Keratinocyte (primary cell): ENCODE results near the gene MGMT. TPM values are rescaled to one million over a fixed set of nuclear protein-coding genes. Genes with fewer than 3 reads are reported as not detected.

Source experiments
- DNase-seq: peaks from one replicate; pipeline ENCODE4 v3.0.0-alpha.2; 2011; ENCODE audit warnings: low read depth, missing footprints, low spot score
- FAIRE-seq: peaks from 2 replicates; lab custom pipeline; 2011; peaks lifted over from hg19 to GRCh38; lab: Jason Lieb, UNC
- H2AFZ ChIP-seq: 2 replicates; pipeline ENCODE4 v1.6.0; 2012; ENCODE audit warnings: low read length, control low read depth, inconsistent platforms; ENCODE audit not compliant: control insufficient read depth
- H3K27ac ChIP-seq: 2 replicates; pipeline ENCODE4 v1.5.1; 2011; ENCODE audit warnings: low read length; ENCODE audit not compliant: control insufficient read depth, insufficient read depth
- H3K27me3 ChIP-seq: 3 replicates; pipeline ENCODE4 v1.6.0; 2011; ENCODE audit warnings: low read length; ENCODE audit not compliant: control insufficient read depth, insufficient read depth; ENCODE audit errors: extremely low read depth
- H3K36me3 ChIP-seq, 2 experiments: 2 replicates in 1 of 2; 3 replicates in 1 of 2; pipeline ENCODE4 v1.5.1; 2011; ENCODE audit warnings: low read length in 2 of 2, mild to moderate bottlenecking in 1 of 2; ENCODE audit not compliant: control insufficient read depth in 2 of 2, insufficient read depth in 2 of 2; ENCODE audit errors: extremely low read depth in 1 of 2
- H3K4me1 ChIP-seq: 3 replicates; pipeline ENCODE4 v1.5.1; 2011; ENCODE audit warnings: low read length; ENCODE audit not compliant: control insufficient read depth, insufficient read depth; ENCODE audit errors: extremely low read depth
- H3K4me2 ChIP-seq: 3 replicates; pipeline ENCODE4 v1.6.0; 2011; ENCODE audit warnings: low read depth, low read length; ENCODE audit not compliant: control insufficient read depth, insufficient read depth; ENCODE audit errors: extremely low read depth
- H3K4me3 ChIP-seq, 3 experiments: fragments of 200-600 bp in 1 of 3; sonication (generic) in 1 of 3; 2 replicates in 2 of 3; 3 replicates in 1 of 3; pipeline ENCODE4 v1.5.1; 2011 to 2016; ENCODE audit warnings: low read length in 3 of 3, mild to moderate bottlenecking in 3 of 3, control low read depth in 2 of 3, inconsistent platforms in 1 of 3, low read depth in 1 of 3, mixed read lengths in 1 of 3, mixed run types in 1 of 3, moderate library complexity in 1 of 3; ENCODE audit not compliant: control insufficient read depth in 2 of 3, insufficient read depth in 2 of 3; ENCODE audit errors: extremely low read depth in 1 of 3
- H3K79me2 ChIP-seq: 2 replicates; pipeline ENCODE4 v1.6.0; 2012; ENCODE audit warnings: low read length; ENCODE audit not compliant: control insufficient read depth, insufficient read depth
- H3K9ac ChIP-seq: 3 replicates; pipeline ENCODE4 v1.6.0; 2011; ENCODE audit warnings: low read length; ENCODE audit not compliant: control insufficient read depth, insufficient read depth; ENCODE audit errors: extremely low read depth
- H3K9me1 ChIP-seq: 3 replicates; pipeline ENCODE4 v1.6.0; 2011; ENCODE audit warnings: low read length; ENCODE audit not compliant: control insufficient read depth, insufficient read depth; ENCODE audit errors: extremely low read depth
- H3K9me3 ChIP-seq: 2 replicates; pipeline ENCODE4 v1.5.1; 2012; ENCODE audit warnings: low read depth, low read length; ENCODE audit not compliant: control insufficient read depth
- H4K20me1 ChIP-seq: 3 replicates; pipeline ENCODE4 v1.6.0; 2011; ENCODE audit warnings: low read length; ENCODE audit not compliant: control insufficient read depth, insufficient read depth; ENCODE audit errors: extremely low read depth
- EZH2 ChIP-seq: IDR thresholded peaks from one replicate; pipeline ENCODE4 v1.6.1; 2012; ENCODE audit warnings: inconsistent platforms, mild to moderate bottlenecking, low read length, moderate library complexity
- dilution Hi-C: fragments of 300-500 bp; cut with MboI; formaldehyde crosslinking; loops from one replicate; pipeline ENCODE4 v1.7.0; 2020; ENCODE audit warnings: low sequenced_read_pairs; ENCODE audit not compliant: extremely low pct_ligation_motif_present
- polyA plus RNA-seq, 5 experiments: library from polyadenylated mRNA; depleted of rRNA in 3 of 5; stranded (reverse) in 3 of 5; stranded (forward) in 1 of 5; unstranded in 1 of 5; fragments of >200 nt; gene quantifications; 1 replicate in 1 of 5; 2 replicates in 3 of 5; 3 replicates in 1 of 5; pipeline versions ENCODE4 v1.2.1 to v1.2.3, GENCODE V29; 2011 to 2012; ENCODE audit warnings: missing spikeins in 2 of 5, low read depth in 1 of 5, low replicate concordance in 1 of 5
- TF ChIP-seq, protein P1 (sequence below), 3 experiments: IDR thresholded peaks in 1 of 3; conservative IDR thresholded peaks in 1 of 3; optimal IDR thresholded peaks in 1 of 3; 2 replicates in 2 of 3; 3 replicates in 1 of 3; pipeline versions ENCODE3 to v1.5.1; 2011; ENCODE audit warnings: low read length in 3 of 3, mild to moderate bottlenecking in 3 of 3, moderate library complexity in 2 of 3, control low read depth in 1 of 3, inconsistent platforms in 1 of 3; ENCODE audit not compliant: insufficient read depth in 2 of 3; ENCODE audit errors: extremely low read depth in 1 of 3

Gene MGMT
- polyA plus RNA-seq, 1 donor (not counting 4 experiments of a cell fraction or from before 2014, with no cell fraction given), result 15.2 TPM

DNA sequence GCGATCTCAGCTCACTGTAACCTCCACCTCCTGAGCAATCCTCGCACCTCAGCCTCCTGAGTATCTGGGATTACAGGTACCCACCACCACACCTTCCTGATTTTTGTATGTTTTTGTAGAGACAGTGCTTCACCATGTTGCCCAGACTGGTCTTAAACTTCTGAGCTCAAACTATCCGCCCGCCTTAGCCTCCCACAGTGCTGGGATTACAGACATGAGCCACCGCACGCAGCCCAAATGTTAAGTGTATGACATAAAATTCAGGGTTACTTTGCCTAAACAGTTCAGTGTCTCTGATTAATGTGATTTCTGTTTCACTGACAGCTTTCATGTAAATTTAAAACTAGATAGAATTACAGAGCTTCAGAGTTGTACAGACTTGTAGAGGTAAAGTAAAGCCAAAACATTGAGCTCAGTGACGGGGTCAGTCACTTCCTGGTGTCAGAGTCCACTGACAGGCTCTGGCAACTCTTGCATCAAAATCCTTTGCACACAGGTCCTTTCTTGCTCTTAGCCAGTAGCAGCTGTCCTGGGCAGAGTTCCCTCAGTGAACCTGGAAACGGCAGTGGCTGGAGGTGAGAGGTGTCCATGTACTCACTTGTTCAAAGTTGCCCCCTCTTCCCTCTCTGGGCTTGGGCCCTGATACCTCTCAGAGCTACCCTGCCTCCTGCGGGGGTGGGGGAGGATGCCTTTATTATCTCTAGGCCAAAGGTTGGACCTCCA, 33.7 kb downstream of the MGMT start:
- no peaks in the 10 kb centered on the region for H3K9me1 ChIP-seq
- H3K9me3 ChIP-seq, result no peaks in the 10 kb centered on the region
- no peak overlapping the region for H3K4me3 ChIP-seq
- no peak for FAIRE-seq
- DNase-seq, result no peak
- dilution Hi-C loops, result no loop called here
- no peaks in the 10 kb centered on the region for H3K36me3 ChIP-seq
- H3K4me1 ChIP-seq, result peaks cover 12% of the 10 kb centered on the region
- H3K4me2 ChIP-seq, result no peak overlapping the region
- H3K27me3 ChIP-seq, result no peaks in the 10 kb centered on the region
- H3K79me2 ChIP-seq, result no peaks in the 10 kb centered on the region
- no peaks in the 10 kb centered on the region for H4K20me1 ChIP-seq
- no peak overlapping the region for H2AFZ ChIP-seq
- no peak overlapping the region for H3K9ac ChIP-seq
- no peak for TF ChIP-seq EZH2
- TF ChIP-seq, protein P1, sequence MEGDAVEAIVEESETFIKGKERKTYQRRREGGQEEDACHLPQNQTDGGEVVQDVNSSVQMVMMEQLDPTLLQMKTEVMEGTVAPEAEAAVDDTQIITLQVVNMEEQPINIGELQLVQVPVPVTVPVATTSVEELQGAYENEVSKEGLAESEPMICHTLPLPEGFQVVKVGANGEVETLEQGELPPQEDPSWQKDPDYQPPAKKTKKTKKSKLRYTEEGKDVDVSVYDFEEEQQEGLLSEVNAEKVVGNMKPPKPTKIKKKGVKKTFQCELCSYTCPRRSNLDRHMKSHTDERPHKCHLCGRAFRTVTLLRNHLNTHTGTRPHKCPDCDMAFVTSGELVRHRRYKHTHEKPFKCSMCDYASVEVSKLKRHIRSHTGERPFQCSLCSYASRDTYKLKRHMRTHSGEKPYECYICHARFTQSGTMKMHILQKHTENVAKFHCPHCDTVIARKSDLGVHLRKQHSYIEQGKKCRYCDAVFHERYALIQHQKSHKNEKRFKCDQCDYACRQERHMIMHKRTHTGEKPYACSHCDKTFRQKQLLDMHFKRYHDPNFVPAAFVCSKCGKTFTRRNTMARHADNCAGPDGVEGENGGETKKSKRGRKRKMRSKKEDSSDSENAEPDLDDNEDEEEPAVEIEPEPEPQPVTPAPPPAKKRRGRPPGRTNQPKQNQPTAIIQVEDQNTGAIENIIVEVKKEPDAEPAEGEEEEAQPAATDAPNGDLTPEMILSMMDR (optimal IDR thresholded peaks at IDR 0.05 in 1 of 3, IDR thresholded peaks at IDR 0.05 in 1 of 3, conservative IDR thresholded peaks at IDR 0.05 in 1 of 3; ENCODE audit: extremely low read depth in 1 of 3, insufficient read depth in 2 of 3, low read length in 3 of 3), result no peak
- H3K27ac ChIP-seq, result no peak overlapping the region

DNA sequence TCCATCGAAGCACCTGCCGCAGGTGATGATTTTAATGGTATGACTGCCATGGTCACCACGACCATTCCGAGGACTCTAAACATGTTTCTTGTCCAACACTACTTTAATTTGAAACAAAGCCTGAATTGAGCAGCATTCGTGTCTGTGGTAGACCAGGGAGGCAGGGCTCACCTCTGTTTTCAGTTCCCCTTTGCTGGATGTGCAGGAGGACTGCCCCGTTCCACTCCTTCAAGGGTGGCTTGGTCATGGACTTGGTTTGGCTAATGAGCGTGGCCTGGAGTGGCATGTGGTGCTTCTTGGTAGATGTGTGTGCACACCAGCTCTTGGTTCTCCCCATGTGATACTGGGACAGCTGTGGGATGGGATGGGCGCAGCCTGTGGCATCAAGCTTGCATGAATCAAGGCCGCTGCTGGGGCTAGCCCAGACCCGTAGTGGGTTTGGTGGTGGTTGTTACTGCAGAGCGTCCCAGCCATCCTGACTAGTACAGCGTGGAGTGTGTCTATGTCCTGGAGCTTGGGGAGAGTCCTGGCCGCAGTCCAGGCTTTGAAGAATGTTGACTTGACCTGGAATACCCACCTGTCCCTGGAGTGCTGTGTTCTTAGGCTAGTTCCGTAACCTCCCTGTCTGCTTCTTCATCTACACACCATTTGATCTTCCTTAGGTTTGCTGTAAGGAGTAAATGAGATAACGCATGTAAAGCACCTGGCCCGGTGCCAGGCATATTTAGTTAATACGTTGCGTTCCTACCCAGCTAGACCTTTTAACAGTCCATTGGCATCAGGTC, 34.8 kb downstream of the MGMT start:
- Histone ChIP-seq H3K4me1 (peaks cover 15% of the 10 kb centered on the region), H3K4me2 (no peak overlapping the region), H2AFZ (no peak overlapping the region), H3K79me2 (no peaks in the 10 kb centered on the region), H3K27ac (no peak overlapping the region), H3K9me1 (no peaks in the 10 kb centered on the region), H4K20me1 (no peaks in the 10 kb centered on the region), H3K36me3 (no peaks in the 10 kb centered on the region), H3K9me3 (no peaks in the 10 kb centered on the region), H3K9ac (no peak overlapping the region), H3K27me3 (no peaks in the 10 kb centered on the region), H3K4me3 (no peak overlapping the region)
- no peak for FAIRE-seq
- DNase-seq, result peak; percentile 40
- dilution Hi-C loops, result no loop called here
- TF ChIP-seq, protein P1 (optimal IDR thresholded peaks at IDR 0.05 in 1 of 3, IDR thresholded peaks at IDR 0.05 in 1 of 3, conservative IDR thresholded peaks at IDR 0.05 in 1 of 3; ENCODE audit: extremely low read depth in 1 of 3, insufficient read depth in 2 of 3, low read length in 3 of 3), result no peak
- TF ChIP-seq EZH2, result no peak
